SU-DHL-6 (cell line): ENCODE data around the gene COL26A1.

Experiments used
- H2AFZ ChIP-seq: fragments of 200-600 bp; sonication (generic); 2 replicates; pipeline ENCODE4 v1.6.1; 2014; ENCODE audit warnings: low read depth, mild to moderate bottlenecking, moderate library complexity, mixed read lengths, antibody characterized with exemption, low read length; ENCODE audit not compliant: severe bottlenecking
- H3F3A ChIP-seq: fragments of 200-600 bp; shearing (Covaris generic); 2 replicates; pipeline ENCODE4 v1.6.0; 2016; ENCODE audit warnings: antibody characterized with exemption, mild to moderate bottlenecking; ENCODE audit not compliant: insufficient read depth
- H3K27ac ChIP-seq: fragments of 200-600 bp; sonication (generic); 2 replicates; pipeline ENCODE4 v1.5.1; 2016; ENCODE audit warnings: low read depth, mild to moderate bottlenecking, low read length, moderate library complexity, mixed read lengths
- H3K27me3 ChIP-seq: fragments of 200-600 bp; sonication (generic), shearing (Covaris generic); 2 replicates; pipeline ENCODE4 v1.6.0; 2014; ENCODE audit warnings: mild to moderate bottlenecking, low read length
- H3K36me3 ChIP-seq: fragments of 200-600 bp; sonication (generic); 2 replicates; pipeline ENCODE4 v1.6.1; 2014; ENCODE audit warnings: mild to moderate bottlenecking, low read length, mixed read lengths
- H3K4me2 ChIP-seq: fragments of 300-600, 200-600 bp; shearing (Covaris generic), sonication (generic); 2 replicates; pipeline ENCODE4 v1.6.0; 2014; ENCODE audit warnings: low read length, low read depth, mild to moderate bottlenecking; ENCODE audit not compliant: poor library complexity, severe bottlenecking
- H3K4me3 ChIP-seq: fragments of 200-600 bp; sonication (generic); 2 replicates; pipeline ENCODE4 v1.5.1; 2014; ENCODE audit warnings: antibody characterized with exemption, low read length, mild to moderate bottlenecking, mixed read lengths; ENCODE audit not compliant: insufficient read depth, poor library complexity, severe bottlenecking
- H3K79me2 ChIP-seq: fragments of 200-600 bp; sonication (generic); 2 replicates; pipeline ENCODE4 v1.6.1; 2014; ENCODE audit warnings: mild to moderate bottlenecking, low read length, moderate library complexity; ENCODE audit not compliant: insufficient read depth
- H3K9ac ChIP-seq: fragments of 200-600 bp; sonication (generic); 2 replicates; pipeline ENCODE4 v1.7.0; 2014; ENCODE audit warnings: mild to moderate bottlenecking, low read length
- H3K9me2 ChIP-seq: fragments of 200-600 bp; sonication (generic); replicated peaks from 2 replicates; pipeline ENCODE4 v1.6.1; 2014; ENCODE audit warnings: low read length; ENCODE audit not compliant: insufficient read depth
- H3K9me3 ChIP-seq: fragments of 200-600 bp; sonication (generic); 2 replicates; pipeline ENCODE4 v1.6.1; 2014; ENCODE audit warnings: low read length, mixed read lengths; ENCODE audit not compliant: insufficient read depth
- H4K20me1 ChIP-seq: fragments of 200-600 bp; sonication (generic); 2 replicates; pipeline ENCODE4 v1.6.1; 2014; ENCODE audit warnings: low read depth, mild to moderate bottlenecking, antibody characterized with exemption, low read length, moderate library complexity, mixed read lengths
- CTCF ChIP-seq: fragments of 200-600 bp; sonication (generic); IDR thresholded peaks from one replicate; pipeline ENCODE4 v1.5.1; 2017; ENCODE audit warnings: antibody characterized with exemption, mild to moderate bottlenecking, low read length, moderate library complexity; ENCODE audit not compliant: insufficient read depth, poor library complexity, severe bottlenecking
- EZH2phosphoT487 ChIP-seq: fragments of 200-600 bp; sonication (generic), shearing (Covaris generic); conservative IDR thresholded peaks from 2 replicates; pipeline ENCODE4 v1.6.1; 2018; ENCODE audit warnings: mild to moderate bottlenecking, antibody characterized with exemption, low read length, moderate library complexity, mixed read lengths

COL26A1 gene

GRCh38 chr7:101557421-101557820, 194.7 kb downstream of the COL26A1 start:
- H2AFZ ChIP-seq, result no peak overlapping the region

GRCh38 chr7:101557978-101558741, 195.5 kb downstream of the COL26A1 start:
- Histone ChIP-seq H3K9me2 (no peaks in the 10 kb centered on the region), H3K9me3 (no peaks in the 10 kb centered on the region), H3K27ac (no peak overlapping the region), H4K20me1 (no peaks in the 10 kb centered on the region), H2AFZ (no peak overlapping the region), H3K36me3 (no peaks in the 10 kb centered on the region), H3K9ac (no peak overlapping the region), H3K4me2 (no peak overlapping the region), H3K79me2 (no peaks in the 10 kb centered on the region), H3K27me3 (no peaks in the 10 kb centered on the region), H3K4me3 (no peak overlapping the region), H3F3A (no peaks in the 10 kb centered on the region)
- TF ChIP-seq EZH2phosphoT487 (no peak), CTCF (no peak)

More at GRCh38 chr7:101557421-101557820, 194.7 kb downstream of the COL26A1 start:
- Histone ChIP-seq H3K27ac (no peak overlapping the region), H4K20me1 (no peaks in the 10 kb centered on the region), H3K79me2 (no peaks in the 10 kb centered on the region), H3K9me3 (no peaks in the 10 kb centered on the region), H3K9me2 (no peaks in the 10 kb centered on the region), H3F3A (no peaks in the 10 kb centered on the region), H3K4me2 (no peak overlapping the region), H3K4me3 (no peak overlapping the region), H3K27me3 (no peaks in the 10 kb centered on the region), H3K9ac (no peak overlapping the region), H3K36me3 (no peaks in the 10 kb centered on the region)
- no peak for TF ChIP-seq EZH2phosphoT487
- no peak for TF ChIP-seq CTCF

GRCh38 chr7:101558742-101559325, 196.2 kb downstream of the COL26A1 start:
- TF ChIP-seq CTCF (peak; percentile 14), EZH2phosphoT487 (no peak)
- Histone ChIP-seq H4K20me1 (no peaks in the 10 kb centered on the region), H3K27me3 (no peaks in the 10 kb centered on the region), H3K79me2 (no peaks in the 10 kb centered on the region), H3K4me3 (no peak overlapping the region), H3F3A (no peaks in the 10 kb centered on the region), H3K9ac (no peak overlapping the region), H3K9me3 (no peaks in the 10 kb centered on the region), H3K36me3 (no peaks in the 10 kb centered on the region), H3K27ac (no peak overlapping the region), H3K9me2 (no peaks in the 10 kb centered on the region), H2AFZ (no peak overlapping the region), H3K4me2 (no peak overlapping the region)
